GM18519 (cell line): ENCODE results near the gene MMGT1.
"Not testable (repeated sequence)": the region's sequence is repeated elsewhere in the genome, so short reads cannot be mapped to it uniquely, and the experiment has no call there.

Source experiments
- ATAC-seq: cut with Tn5 transposase; IDR thresholded peaks from one replicate; pipeline ENCODE4 v1.9.1; 2021; ENCODE audit warnings: mild to moderate bottlenecking, moderate library complexity; ENCODE audit not compliant: unreplicated experiment, low FRiP score

The MMGT1 gene

GRCh38 chrX:135927897-135928296 is 45.9 kb downstream of the MMGT1 start:
- ATAC-seq, result no peak

GRCh38 chrX:135923353-135923752 is 50.4 kb downstream of the MMGT1 start:
- ATAC-seq, result no peak

GRCh38 chrX:135920516-135920915 is 53.3 kb downstream of the MMGT1 start:
- not testable (repeated sequence) for ATAC-seq

- no peak for ATAC-seq
Measured at GRCh38 chrX:135914404-135914803, 59.4 kb downstream of the MMGT1 start.
